Measurements from ENCODE around the gene INPP5A.

GRCh38 chr10:132595021-132595420 lies 57.4 kb downstream of the INPP5A start:
- TF ChIP-seq CTCF (IDR thresholded peaks at IDR 0.05) (no peak), POLR2A (IDR thresholded peaks at IDR 0.05) (no peak), POLR2AphosphoS5 (IDR thresholded peaks at IDR 0.05) (no peak)
